Natural killer cell (primary cell): ENCODE measurements around the gene C1orf226. TPM values are rescaled to one million over a fixed set of nuclear protein-coding genes. Genes with fewer than 3 reads are reported as not detected.
A peak's percentile ranks its signal among the peaks of the same experiment; 100 is the strongest.

Experiments used
- ATAC-seq, 3 donors: fragments of 150-1000 bp in 2 of 3; fragments of 200-7000 bp in 1 of 3; cut with Tn5 transposase; 1 replicate in 1 of 3; 2 replicates in 2 of 3; pipeline ENCODE4 v1.10.0; 2021; ENCODE audit warnings: mild to moderate bottlenecking in 2 of 3, moderate library complexity in 2 of 3
- DNase-seq, 2 donors: peaks; one replicate each; pipeline versions ENCODE4 v3.0.0 to v3.0.0-alpha.2; 2013 to 2021; ENCODE audit warnings: mixed read lengths in 1 of 2
- H3K27ac ChIP-seq: one replicate; pipeline ENCODE4 v1.5.1; 2013; ENCODE audit warnings: mild to moderate bottlenecking, low read length
- H3K27me3 ChIP-seq: one replicate; pipeline ENCODE4 v1.6.1; 2013; ENCODE audit warnings: low read length; ENCODE audit not compliant: control insufficient read depth, insufficient read depth
- H3K36me3 ChIP-seq: one replicate; pipeline ENCODE4 v1.6.1; 2013; ENCODE audit warnings: low read length; ENCODE audit not compliant: control insufficient read depth, insufficient read depth
- H3K4me1 ChIP-seq: one replicate; pipeline ENCODE4 v1.6.1; 2013; ENCODE audit warnings: low read length; ENCODE audit not compliant: control insufficient read depth, insufficient read depth
- H3K4me3 ChIP-seq: one replicate; pipeline ENCODE4 v1.5.1; 2013; ENCODE audit warnings: low read length
- H3K9me3 ChIP-seq: one replicate; pipeline ENCODE4 v1.6.1; 2013; ENCODE audit warnings: low read length; ENCODE audit not compliant: control insufficient read depth, insufficient read depth
- H3K27ac Mint-ChIP-seq, 2 donors: one replicate each; pipeline ENCODE4 v1.8.0; 2022; ENCODE audit warnings: mild to moderate bottlenecking in 2 of 2, mixed read lengths in 2 of 2, moderate library complexity in 1 of 2
- H3K27me3 Mint-ChIP-seq, 2 donors: one replicate each; pipeline ENCODE4 v1.8.0; 2022; ENCODE audit warnings: low read depth in 2 of 2, mixed read lengths in 2 of 2
- H3K36me3 Mint-ChIP-seq: one replicate; pipeline ENCODE4 v1.8.0; 2022; ENCODE audit warnings: mixed read lengths
- H3K4me1 Mint-ChIP-seq, 2 donors: one replicate each; pipeline ENCODE4 v1.8.0; 2022; ENCODE audit warnings: mixed read lengths in 2 of 2
- H3K4me3 Mint-ChIP-seq: one replicate; pipeline ENCODE4 v1.8.0; 2022; ENCODE audit warnings: mild to moderate bottlenecking, moderate library complexity, mixed read lengths
- H3K9me3 Mint-ChIP-seq, 2 donors: one replicate each; pipeline ENCODE4 v1.8.0; 2022; ENCODE audit warnings: mixed read lengths in 2 of 2
- CTCF ChIP-seq: fragments of 200-600 bp; IDR thresholded peaks from one replicate; pipeline ENCODE4 v1.8.0; 2022; ENCODE audit warnings: antibody characterized with exemption
- WGBS: methylation state at CpG from one replicate; pipeline ENCODE4 v1.1.7; 2013; ENCODE audit warnings: missing lambda C conversion rate; ENCODE audit not compliant: insufficient coverage; 5-methylcytosine and 5-hydroxymethylcytosine counted together
- intact Hi-C: fragments of 100-400 bp; cut with micrococcal nuclease; formaldehyde crosslinking; loops from one replicate; pipeline ENCODE4 v1.14.2; 2022
- total RNA-seq, 4 donors: library from RNA; stranded (reverse); fragments of 120-200 nt in 1 of 4; gene quantifications; one replicate each; pipeline versions ENCODE4 v1.2.3 to v1.2.4, GENCODE V29; 2013 to 2022

C1orf226 gene
- total RNA-seq, 3 donors from 2014 or later (not counting 1 experiment from before 2014, with no cell fraction given) = 0.09 to 0.34 (median 0.13) TPM

DNA sequence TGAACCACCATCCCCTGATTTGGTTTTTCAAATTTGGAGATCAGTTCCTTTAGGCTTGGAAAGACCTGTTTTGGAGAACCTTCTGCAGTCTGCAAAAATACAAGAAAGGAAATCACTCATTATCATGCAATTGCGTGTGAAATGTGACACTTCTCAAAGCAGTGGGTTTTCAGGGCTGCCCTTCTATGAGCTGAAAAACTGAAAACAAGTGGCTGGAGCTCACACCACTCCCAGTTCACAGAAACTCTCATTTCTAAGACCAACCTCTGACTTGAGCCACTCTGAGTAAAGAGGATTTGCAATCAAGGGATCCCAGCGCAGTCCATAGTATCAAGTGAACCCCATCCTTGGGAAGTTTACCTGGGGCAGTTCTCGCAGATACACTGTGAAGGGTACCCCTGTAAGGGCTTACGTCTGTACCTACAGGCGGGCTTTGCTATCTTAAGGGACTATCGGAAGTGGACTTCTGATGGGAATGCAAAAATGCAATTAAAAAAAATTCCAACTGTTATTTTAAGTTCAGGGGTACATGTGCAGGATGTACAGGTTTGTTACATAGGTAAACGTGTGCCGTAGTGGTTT, 17.6 kb downstream of the C1orf226 start:
- peak overlapping the region; percentile 92 to 94 for H3K27ac Mint-ChIP-seq
- Histone ChIP-seq H3K36me3 (peaks cover 66% of the 10 kb centered on the region), H3K9me3 (no peaks in the 10 kb centered on the region), H3K4me3 (no peak overlapping the region), H3K4me1 (peaks cover 45% of the 10 kb centered on the region), H3K27me3 (no peaks in the 10 kb centered on the region), H3K27ac (peak overlapping the region; percentile 67)
- TF ChIP-seq CTCF = no peak
- intact Hi-C loops = loop anchor here (10.0 kb wide), 1 partner anchor 604 kb away; no protein-coding TSS in a partner anchor
- no peaks in the 10 kb centered on the region for H3K27me3 Mint-ChIP-seq
- peaks cover 63 to 71% of the 10 kb centered on the region in 2 donors for H3K4me1 Mint-ChIP-seq
- no peaks in the 10 kb centered on the region for H3K9me3 Mint-ChIP-seq
- H3K4me3 Mint-ChIP-seq = peak overlapping the region; percentile 82
- peak; percentile 54 to 69 (median 65) for ATAC-seq
- no peak for DNase-seq
- H3K36me3 Mint-ChIP-seq = peaks cover 26% of the 10 kb centered on the region
- WGBS = 80% methylated on average over 8 of the region's 8 CpGs

- peaks cover 76 to 84% of the 10 kb centered on the region in 2 donors for H3K4me1 Mint-ChIP-seq
- no peak overlapping the region for H3K4me3 ChIP-seq
- no peaks in the 10 kb centered on the region for H3K27me3 Mint-ChIP-seq
These were observed 19.3 kb downstream of the C1orf226 start for GRCh38 chr1:162400790-162401355.

DNA sequence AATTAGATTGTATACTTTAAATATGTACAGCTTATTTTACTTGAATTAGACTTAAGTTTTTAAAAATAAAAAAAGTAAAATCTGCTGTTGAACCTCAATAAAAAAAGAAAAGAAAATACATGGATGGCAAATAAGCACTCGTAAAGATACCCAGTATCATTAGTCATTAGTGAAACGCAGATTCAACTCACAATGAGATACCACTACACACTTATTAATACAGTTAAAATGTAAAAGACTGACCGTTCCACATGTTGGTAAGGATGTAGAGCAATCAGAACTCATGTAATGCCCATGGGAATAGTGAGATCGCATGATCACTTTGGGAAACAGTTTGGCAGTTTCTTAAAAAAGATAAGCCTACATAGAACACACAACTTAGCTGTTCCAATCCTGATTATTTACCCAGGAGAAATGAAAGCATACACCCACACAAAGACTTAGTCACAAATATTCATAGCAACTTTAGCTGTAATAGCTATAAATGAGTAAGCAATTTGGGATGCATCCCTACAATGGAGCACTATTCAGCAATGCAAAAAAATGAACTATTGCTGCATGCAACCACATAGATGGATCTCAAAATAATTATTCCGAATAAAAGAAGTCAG, 23.1 kb downstream of the C1orf226 start:
- H3K27me3 ChIP-seq = no peaks in the 10 kb centered on the region
- H3K27ac ChIP-seq = peak overlapping the region; percentile 19
- DNase-seq = no peak
- peak overlapping the region; percentile 98 for H3K4me3 Mint-ChIP-seq
- H3K4me1 Mint-ChIP-seq = peaks cover 73 to 85% of the 10 kb centered on the region in 2 donors
- no peaks in the 10 kb centered on the region for H3K27me3 Mint-ChIP-seq
- WGBS = 80% methylated on average over 2 of the region's 5 CpGs
- H3K36me3 ChIP-seq = peaks cover 20% of the 10 kb centered on the region
- intact Hi-C loops = no loop called here
- H3K27ac Mint-ChIP-seq = peak overlapping the region; percentile 87 to 92
- TF ChIP-seq CTCF = no peak
- no peak for ATAC-seq
- peaks cover 36% of the 10 kb centered on the region for H3K4me1 ChIP-seq
- H3K4me3 ChIP-seq = no peak overlapping the region
- H3K36me3 Mint-ChIP-seq = peaks cover 14% of the 10 kb centered on the region
- H3K9me3 Mint-ChIP-seq = no peaks in the 10 kb centered on the region
- no peaks in the 10 kb centered on the region for H3K9me3 ChIP-seq

More at GRCh38 chr1:162400790-162401355, 19.3 kb downstream of the C1orf226 start:
- DNase-seq (no peak), ATAC-seq (peak; percentile 68 to 81 (median 73))
- Mint-ChIP-seq H3K9me3 (no peaks in the 10 kb centered on the region), H3K27ac (peak overlapping the region; percentile 92 to 94), H3K4me3 (peak overlapping the region; percentile 81), H3K36me3 (peaks cover 28% of the 10 kb centered on the region)
- TF ChIP-seq CTCF = no peak
- Histone ChIP-seq H3K27ac (peak overlapping the region; percentile 67), H3K4me1 (peaks cover 46% of the 10 kb centered on the region), H3K27me3 (no peaks in the 10 kb centered on the region), H3K9me3 (no peaks in the 10 kb centered on the region), H3K36me3 (peaks cover 54% of the 10 kb centered on the region)
- intact Hi-C loops = no loop called here
- WGBS = 72% methylated on average over 10 of the region's 10 CpGs
